ENCODE results near the gene MBP.
A peak's percentile ranks its signal among the peaks of the same experiment; 100 is the strongest.

MBP gene

GRCh38 chr18:77136076-77136718, 3.6 kb upstream of the MBP start:
- H2BK5ac ChIP-seq (ENCODE audit: low read length), result no peak overlapping the region
- no peak for DNase-seq
- H3K9ac ChIP-seq (ENCODE audit: low read length), result no peak overlapping the region
- no peak overlapping the region for H3K4me2 ChIP-seq (ENCODE audit: low read length)
- no peaks in the 10 kb centered on the region for H3K79me2 ChIP-seq (ENCODE audit: control insufficient read depth, insufficient read depth, low read length)
- H3K36me3 ChIP-seq (ENCODE audit: control insufficient read depth, insufficient read depth, low read length), result no peaks in the 10 kb centered on the region
- H3K27me3 ChIP-seq (ENCODE audit: insufficient read depth, low read length, poor library complexity), result no peaks in the 10 kb centered on the region
- H2BK15ac ChIP-seq (replicated peaks; ENCODE audit: low read depth), result no peak overlapping the region
- no peak overlapping the region for H2BK120ac ChIP-seq (ENCODE audit: low read depth, low read length)
- H3K4me1 ChIP-seq (ENCODE audit: control insufficient read depth, low read depth, low read length), result no peaks in the 10 kb centered on the region
- WGBS (ENCODE audit: extremely low coverage, insufficient coverage, low lambda C conversion rate), result no CpG with 5 or more reads among the region's 8 CpGs
- H3K18ac ChIP-seq (ENCODE audit: low read length), result no peak overlapping the region
- H4K8ac ChIP-seq (ENCODE audit: low read depth, low read length), result no peak overlapping the region
- H4K5ac ChIP-seq (ENCODE audit: low read length), result no peak overlapping the region
- no peak overlapping the region for H3K4ac ChIP-seq (ENCODE audit: low read depth, low read length)
- H3K27ac ChIP-seq (ENCODE audit: low read depth, low read length), result no peak overlapping the region
- H3K56ac ChIP-seq (ENCODE audit: low read length), result no peak overlapping the region
- no peak overlapping the region for H3K23ac ChIP-seq (ENCODE audit: low read length)
- no peak overlapping the region for H3K4me3 ChIP-seq (ENCODE audit: low read length)
- no peaks in the 10 kb centered on the region for H3K79me1 ChIP-seq (ENCODE audit: low read length)
- H2AK5ac ChIP-seq (ENCODE audit: low read length), result no peak overlapping the region

DNA sequence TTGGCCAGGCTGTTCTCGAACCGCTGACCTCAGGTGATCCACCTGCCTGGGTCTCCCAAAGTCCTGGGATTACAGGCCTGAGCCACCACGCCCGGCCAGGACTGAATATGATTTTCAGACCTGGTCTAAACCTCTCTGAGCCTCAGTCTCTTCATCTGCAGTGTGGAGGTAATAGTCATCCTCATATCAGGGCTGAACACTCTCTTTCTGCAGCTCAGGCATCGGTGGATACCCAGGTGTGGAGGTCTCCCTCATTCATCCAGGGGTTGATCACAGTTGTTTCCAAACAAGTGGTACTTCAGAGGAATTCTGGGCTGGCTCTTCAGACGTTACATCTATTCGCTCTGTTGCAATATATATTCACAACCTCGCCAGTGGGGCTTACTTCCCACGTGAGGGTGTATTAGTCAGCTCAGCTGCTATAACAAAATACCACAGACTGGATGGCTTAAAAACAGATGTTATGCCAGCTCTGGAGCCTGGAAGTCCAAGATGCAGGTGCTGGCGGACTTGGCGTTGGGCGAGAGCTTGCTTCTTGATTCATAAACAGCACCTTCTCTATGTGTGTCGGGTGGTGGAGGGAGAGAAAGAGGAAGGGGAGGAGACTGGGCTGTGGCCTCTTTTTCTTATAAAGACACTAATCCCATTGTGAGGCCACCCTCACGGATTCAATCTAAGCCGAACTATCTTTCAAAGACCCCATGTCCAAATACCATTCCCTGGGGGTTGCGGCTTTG, 2.9 kb upstream of the MBP start:
- WGBS (ENCODE audit: extremely low coverage, insufficient coverage, low lambda C conversion rate), result no CpG with 5 or more reads among the region's 16 CpGs
- DNase-seq, result no peak
- no peaks in the 10 kb centered on the region for H3K27me3 ChIP-seq (ENCODE audit: insufficient read depth, low read length, poor library complexity)

GRCh38 chr18:77134611-77135010, 2.0 kb upstream of the MBP start:
- no peak overlapping the region for H3K4me3 ChIP-seq (ENCODE audit: low read length)
- H3K27me3 ChIP-seq (ENCODE audit: insufficient read depth, low read length, poor library complexity), result no peaks in the 10 kb centered on the region
- no peaks in the 10 kb centered on the region for H3K79me1 ChIP-seq (ENCODE audit: low read length)
- no peak overlapping the region for H3K23ac ChIP-seq (ENCODE audit: low read length)
- no peak overlapping the region for H2BK120ac ChIP-seq (ENCODE audit: low read depth, low read length)
- no peak overlapping the region for H3K4me2 ChIP-seq (ENCODE audit: low read length)
- no peaks in the 10 kb centered on the region for H3K36me3 ChIP-seq (ENCODE audit: control insufficient read depth, insufficient read depth, low read length)
- WGBS (ENCODE audit: extremely low coverage, insufficient coverage, low lambda C conversion rate), result no CpG with 5 or more reads among the region's 4 CpGs
- H4K8ac ChIP-seq (ENCODE audit: low read depth, low read length), result no peak overlapping the region
- H3K27ac ChIP-seq (ENCODE audit: low read depth, low read length), result no peak overlapping the region
- no peak overlapping the region for H3K56ac ChIP-seq (ENCODE audit: low read length)
- no peak overlapping the region for H3K18ac ChIP-seq (ENCODE audit: low read length)
- no peak overlapping the region for H4K5ac ChIP-seq (ENCODE audit: low read length)
- H3K4me1 ChIP-seq (ENCODE audit: control insufficient read depth, low read depth, low read length), result no peaks in the 10 kb centered on the region
- H3K79me2 ChIP-seq (ENCODE audit: control insufficient read depth, insufficient read depth, low read length), result no peaks in the 10 kb centered on the region
- H2AK5ac ChIP-seq (ENCODE audit: low read length), result no peak overlapping the region
- H3K9ac ChIP-seq (ENCODE audit: low read length), result no peak overlapping the region
- DNase-seq, result no peak
- H2BK5ac ChIP-seq (ENCODE audit: low read length), result no peak overlapping the region
- H3K4ac ChIP-seq (ENCODE audit: low read depth, low read length), result no peak overlapping the region
- no peak overlapping the region for H2BK15ac ChIP-seq (replicated peaks; ENCODE audit: low read depth)

More for the DNA sequence above, 2.9 kb upstream of the MBP start:
- H2AK5ac ChIP-seq (ENCODE audit: low read length), result no peak overlapping the region
- no peaks in the 10 kb centered on the region for H3K4me1 ChIP-seq (ENCODE audit: control insufficient read depth, low read depth, low read length)
- no peak overlapping the region for H3K4ac ChIP-seq (ENCODE audit: low read depth, low read length)
- no peak overlapping the region for H2BK5ac ChIP-seq (ENCODE audit: low read length)
- H2BK120ac ChIP-seq (ENCODE audit: low read depth, low read length), result no peak overlapping the region
- no peak overlapping the region for H3K4me3 ChIP-seq (ENCODE audit: low read length)
- H3K18ac ChIP-seq (ENCODE audit: low read length), result no peak overlapping the region
- H3K56ac ChIP-seq (ENCODE audit: low read length), result no peak overlapping the region
- no peak overlapping the region for H4K8ac ChIP-seq (ENCODE audit: low read depth, low read length)
- no peak overlapping the region for H2BK15ac ChIP-seq (replicated peaks; ENCODE audit: low read depth)
- no peak overlapping the region for H3K27ac ChIP-seq (ENCODE audit: low read depth, low read length)
- no peak overlapping the region for H3K4me2 ChIP-seq (ENCODE audit: low read length)
- H3K23ac ChIP-seq (ENCODE audit: low read length), result no peak overlapping the region
- H3K79me1 ChIP-seq (ENCODE audit: low read length), result no peaks in the 10 kb centered on the region
- H3K9ac ChIP-seq (ENCODE audit: low read length), result no peak overlapping the region
- no peaks in the 10 kb centered on the region for H3K79me2 ChIP-seq (ENCODE audit: control insufficient read depth, insufficient read depth, low read length)
- H3K36me3 ChIP-seq (ENCODE audit: control insufficient read depth, insufficient read depth, low read length), result no peaks in the 10 kb centered on the region
- no peak overlapping the region for H4K5ac ChIP-seq (ENCODE audit: low read length)

- H3K23ac ChIP-seq (ENCODE audit: low read length), result no peak overlapping the region
- H3K27me3 ChIP-seq (ENCODE audit: insufficient read depth, low read length, poor library complexity), result no peaks in the 10 kb centered on the region
- no peak overlapping the region for H3K4me3 ChIP-seq (ENCODE audit: low read length)
- H2BK5ac ChIP-seq (ENCODE audit: low read length), result no peak overlapping the region
- no peak overlapping the region for H3K4ac ChIP-seq (ENCODE audit: low read depth, low read length)
- H2BK15ac ChIP-seq (replicated peaks; ENCODE audit: low read depth), result no peak overlapping the region
- DNase-seq, result peak; percentile 59
- H3K18ac ChIP-seq (ENCODE audit: low read length), result no peak overlapping the region
- H3K79me1 ChIP-seq (ENCODE audit: low read length), result no peaks in the 10 kb centered on the region
- no peak overlapping the region for H4K5ac ChIP-seq (ENCODE audit: low read length)
- WGBS (ENCODE audit: extremely low coverage, insufficient coverage, low lambda C conversion rate), result no CpG with 5 or more reads among the region's 12 CpGs
- H2AK5ac ChIP-seq (ENCODE audit: low read length), result no peak overlapping the region
- no peaks in the 10 kb centered on the region for H3K79me2 ChIP-seq (ENCODE audit: control insufficient read depth, insufficient read depth, low read length)
- no peak overlapping the region for H2BK120ac ChIP-seq (ENCODE audit: low read depth, low read length)
- no peak overlapping the region for H3K9ac ChIP-seq (ENCODE audit: low read length)
- H3K27ac ChIP-seq (ENCODE audit: low read depth, low read length), result no peak overlapping the region
- H3K36me3 ChIP-seq (ENCODE audit: control insufficient read depth, insufficient read depth, low read length), result no peaks in the 10 kb centered on the region
- H3K4me2 ChIP-seq (ENCODE audit: low read length), result peak overlapping the region; percentile 15
- no peaks in the 10 kb centered on the region for H3K4me1 ChIP-seq (ENCODE audit: control insufficient read depth, low read depth, low read length)
- no peak overlapping the region for H3K56ac ChIP-seq (ENCODE audit: low read length)
- no peak overlapping the region for H4K8ac ChIP-seq (ENCODE audit: low read depth, low read length)
These were observed 1.4 kb upstream of the MBP start for GRCh38 chr18:77133835-77134496.

- H2BK5ac ChIP-seq (ENCODE audit: low read length), result no peak overlapping the region
- peak overlapping the region; percentile 45 for H3K23ac ChIP-seq (ENCODE audit: low read length)
- H3K4me3 ChIP-seq (ENCODE audit: low read length), result peak overlapping the region; percentile 51
- no peak overlapping the region for H3K4ac ChIP-seq (ENCODE audit: low read depth, low read length)
- no peak overlapping the region for H2AK5ac ChIP-seq (ENCODE audit: low read length)
- no peak overlapping the region for H3K18ac ChIP-seq (ENCODE audit: low read length)
- no peak overlapping the region for H2BK120ac ChIP-seq (ENCODE audit: low read depth, low read length)
- peak overlapping the region; percentile 88 for H3K4me2 ChIP-seq (ENCODE audit: low read length)
- H4K5ac ChIP-seq (ENCODE audit: low read length), result no peak overlapping the region
- H4K8ac ChIP-seq (ENCODE audit: low read depth, low read length), result no peak overlapping the region
- no CpG with 5 or more reads among the region's 44 CpGs for WGBS (ENCODE audit: extremely low coverage, insufficient coverage, low lambda C conversion rate)
- no peaks in the 10 kb centered on the region for H3K79me2 ChIP-seq (ENCODE audit: control insufficient read depth, insufficient read depth, low read length)
- no peaks in the 10 kb centered on the region for H3K36me3 ChIP-seq (ENCODE audit: control insufficient read depth, insufficient read depth, low read length)
- H3K79me1 ChIP-seq (ENCODE audit: low read length), result no peaks in the 10 kb centered on the region
- H2BK15ac ChIP-seq (replicated peaks; ENCODE audit: low read depth), result no peak overlapping the region
- DNase-seq, result peak; percentile 62
- H3K9ac ChIP-seq (ENCODE audit: low read length), result peak overlapping the region; percentile 67
- H3K27ac ChIP-seq (ENCODE audit: low read depth, low read length), result no peak overlapping the region
- H3K27me3 ChIP-seq (ENCODE audit: insufficient read depth, low read length, poor library complexity), result no peaks in the 10 kb centered on the region
- no peaks in the 10 kb centered on the region for H3K4me1 ChIP-seq (ENCODE audit: control insufficient read depth, low read depth, low read length)
- H3K56ac ChIP-seq (ENCODE audit: low read length), result peak overlapping the region; percentile 84
These were observed 660 bp upstream of the MBP start for GRCh38 chr18:77133051-77133834.

All from mesendoderm (in vitro differentiated cells).